Omental fat pad (tissue), 4 donors: ENCODE results near the gene GNMT. TPM values are rescaled to one million over a fixed set of nuclear protein-coding genes. Genes with fewer than 3 reads are reported as not detected.

Source experiments
- ATAC-seq: fragments of 150-250 bp; one replicate; pipeline ENCODE4 v1.9.1; 2016; ENCODE audit warnings: mild to moderate bottlenecking, moderate library complexity; ENCODE audit not compliant: low FRiP score
- DNase-seq: peaks from one replicate; pipeline ENCODE4 v3.0.0-alpha.2; 2019; ENCODE audit warnings: low spot score
- CTCF ChIP-seq, 3 donors: fragments of 450-650 bp; IDR thresholded peaks; one replicate each; pipeline ENCODE4 v1.5.1; 2016 to 2017; ENCODE audit warnings: antibody characterized with exemption in 3 of 3, mild to moderate bottlenecking in 3 of 3, moderate library complexity in 2 of 3
- total RNA-seq, 4 donors: library from RNA; depleted of rRNA; stranded (reverse); fragments of >200 nt; gene quantifications; one replicate each; pipeline ENCODE4 v1.1.0, GENCODE V29; 2016

The GNMT gene
- total RNA-seq, 4 donors from 2014 or later = 0.84 to 1.1 (median 1.0) TPM; not detected in 1

DNA sequence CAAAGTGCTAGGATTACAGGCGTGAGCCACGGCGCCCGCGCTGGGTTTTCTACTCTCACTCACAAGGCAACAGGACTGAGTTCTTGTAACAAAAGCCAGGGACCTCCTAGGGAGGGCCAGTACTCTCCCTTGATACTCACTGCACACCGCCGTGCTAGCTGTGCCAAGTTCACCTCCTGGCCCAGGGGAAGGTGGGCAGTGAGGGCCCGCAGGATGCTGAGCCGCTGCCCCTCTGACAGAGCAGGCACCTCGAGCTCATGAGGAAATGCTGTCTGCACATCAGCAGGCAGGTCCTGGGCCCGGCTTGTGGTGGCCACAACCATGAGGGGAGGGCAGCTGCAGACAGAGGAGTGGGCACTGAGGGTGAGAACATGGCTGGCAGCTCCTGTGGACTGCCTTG lies 6.7 kb downstream of the GNMT start:
- TF ChIP-seq CTCF (IDR thresholded peaks at IDR 0.05) = no peak
- no peak for DNase-seq

GRCh38 chr6:42968126-42968701 lies 7.7 kb downstream of the GNMT start:
- TF ChIP-seq CTCF (IDR thresholded peaks at IDR 0.05) = no peak
- ATAC-seq = no peak
- DNase-seq = no peak

More for the DNA sequence above, 6.7 kb downstream of the GNMT start:
- no peak for ATAC-seq

GRCh38 chr6:42968783-42969182 lies 8.2 kb downstream of the GNMT start:
- ATAC-seq (no peak), DNase-seq (no peak)
- no peak for TF ChIP-seq CTCF (IDR thresholded peaks at IDR 0.05)

DNA sequence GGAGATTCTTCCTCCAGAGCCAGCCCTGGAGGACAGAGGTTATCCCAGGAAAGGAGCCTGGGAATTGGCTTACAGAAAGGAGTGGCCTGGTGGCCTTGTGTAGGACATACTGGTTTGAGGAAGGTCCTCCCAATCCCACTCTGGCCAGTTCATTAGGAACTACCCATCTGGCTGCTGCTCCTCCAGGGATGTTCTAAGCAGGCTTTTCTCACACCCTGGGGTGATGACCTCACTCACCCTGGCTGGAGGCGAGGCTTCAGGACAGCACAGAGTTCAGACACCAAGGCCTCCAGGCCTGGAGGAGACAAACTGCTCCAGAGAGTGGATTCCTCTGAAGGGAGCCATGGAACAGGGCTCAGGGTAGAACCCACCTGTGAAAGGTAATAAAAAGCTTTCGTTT lies 8.9 kb downstream of the GNMT start:
- DNase-seq = no peak
- TF ChIP-seq CTCF (IDR thresholded peaks at IDR 0.05) = no peak
- ATAC-seq = no peak

- no peak for TF ChIP-seq CTCF (IDR thresholded peaks at IDR 0.05)
Measured at GRCh38 chr6:42969934-42970333, 9.4 kb downstream of the GNMT start.

DNA sequence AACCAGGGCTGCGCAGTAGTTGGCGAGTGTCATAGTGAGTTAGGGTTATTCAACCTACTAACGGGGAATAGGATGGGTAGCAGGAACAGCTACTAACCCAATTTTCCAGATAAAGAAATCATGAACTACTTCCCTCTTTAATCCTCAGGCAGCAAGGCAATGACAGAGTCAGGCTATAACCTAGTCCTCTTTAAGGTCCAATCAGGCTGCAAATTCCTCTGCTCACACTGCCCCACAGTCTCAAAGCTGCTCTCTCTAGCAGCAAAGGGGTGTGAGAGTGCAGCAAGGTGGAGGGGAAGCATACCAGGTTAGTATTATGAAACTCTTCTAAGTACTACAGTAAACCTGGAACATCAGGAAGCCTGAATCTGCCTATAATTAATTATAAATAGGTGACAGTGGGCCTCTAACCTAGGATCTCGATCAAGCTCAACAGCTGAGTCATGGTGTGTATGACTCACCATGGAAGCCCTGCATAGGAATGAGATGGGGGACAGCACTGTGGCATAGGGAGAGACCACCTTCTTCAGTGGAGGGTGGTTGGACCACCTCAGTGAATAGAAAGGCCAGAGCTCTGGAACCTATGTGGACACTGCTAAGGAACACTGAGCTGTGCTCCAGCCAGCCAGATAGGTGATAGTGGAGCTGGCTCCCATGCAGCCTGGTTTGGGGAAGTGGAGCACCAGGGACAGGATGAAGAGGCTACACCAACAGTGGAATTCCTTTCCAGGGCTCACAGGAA lies 10.5 kb downstream of the GNMT start:
- peak; percentile 41 for ATAC-seq
- no peak for DNase-seq
- no peak for TF ChIP-seq CTCF (IDR thresholded peaks at IDR 0.05)

More at GRCh38 chr6:42969934-42970333, 9.4 kb downstream of the GNMT start:
- DNase-seq (no peak), ATAC-seq (no peak)
